22Rv1 (cell line): ENCODE results near the gene CD44.

Experiments
- CTCF ChIP-seq: fragments of 450-650 bp; IDR thresholded peaks from 2 replicates; pipeline ENCODE4 v1.5.1; 2017; ENCODE audit warnings: mild to moderate bottlenecking
- ZFX ChIP-seq: fragments of 450-650 bp; IDR thresholded peaks from 2 replicates; pipeline ENCODE4 v1.6.1; 2017; ENCODE audit warnings: antibody characterized with exemption, borderline replicate concordance

GRCh38 chr11:35131094-35131493 lies 7.9 kb upstream of the CD44 start:
- no peak for TF ChIP-seq CTCF
- TF ChIP-seq ZFX: no peak
